Bone marrow (tissue), 2 donors: ENCODE measurements around the gene HASPIN.

Experiments
- DNase-seq, 2 donors: peaks; one replicate each; lab custom pipeline; 2025; lab: John Stamatoyannopoulos, UW

The HASPIN gene

GRCh38 chr17:3763777-3764170, 40.1 kb downstream of the HASPIN start:
- no peak for DNase-seq

- DNase-seq, result no peak
Measured at GRCh38 chr17:3765981-3766380, 42.3 kb downstream of the HASPIN start.

DNA sequence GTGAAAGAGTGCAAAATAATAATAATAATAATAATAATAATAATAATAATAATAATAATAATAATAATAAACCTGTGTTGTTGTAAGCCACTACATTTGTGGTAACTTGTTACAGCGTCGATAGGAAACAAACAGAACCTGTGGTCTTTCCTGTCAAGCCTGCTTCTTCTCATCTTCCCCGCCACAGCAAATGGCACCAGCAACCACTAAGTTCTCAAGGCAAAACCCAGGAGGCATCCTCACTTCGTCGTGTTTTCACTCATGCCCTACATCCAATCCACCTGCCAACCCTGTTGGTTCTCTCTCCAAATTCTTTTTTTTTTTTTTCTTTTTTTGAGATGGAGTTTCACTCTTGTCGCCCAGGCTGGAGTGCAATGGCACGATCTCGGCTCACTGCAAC, 43.1 kb downstream of the HASPIN start:
- DNase-seq, result no peak

DNA sequence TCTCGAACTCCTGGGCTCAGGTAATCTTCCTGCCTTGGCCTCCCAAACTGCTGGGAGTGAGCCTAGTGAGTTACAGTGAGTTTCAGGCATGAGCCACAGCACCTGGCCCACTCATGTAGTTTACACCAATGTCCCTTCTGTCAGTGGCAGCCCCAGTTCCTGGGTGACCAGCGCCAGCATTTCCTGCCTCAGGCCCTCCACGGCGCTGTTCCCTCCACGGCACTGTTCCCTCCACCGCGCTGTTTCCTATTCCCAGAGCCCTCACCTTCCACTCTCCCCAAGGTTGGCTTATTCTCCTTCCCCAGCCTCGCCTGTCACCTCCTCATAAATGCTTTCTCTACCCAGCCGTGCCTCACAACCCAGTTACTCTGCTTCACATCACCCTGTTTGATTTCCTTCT, 44.6 kb downstream of the HASPIN start:
- no peak for DNase-seq

GRCh38 chr17:3768769-3769168, 45.1 kb downstream of the HASPIN start:
- no peak for DNase-seq

- peak in 1 of 2 donors; percentile 85 for DNase-seq
Measured at GRCh38 chr17:3770466-3770865, 46.8 kb downstream of the HASPIN start.

DNA sequence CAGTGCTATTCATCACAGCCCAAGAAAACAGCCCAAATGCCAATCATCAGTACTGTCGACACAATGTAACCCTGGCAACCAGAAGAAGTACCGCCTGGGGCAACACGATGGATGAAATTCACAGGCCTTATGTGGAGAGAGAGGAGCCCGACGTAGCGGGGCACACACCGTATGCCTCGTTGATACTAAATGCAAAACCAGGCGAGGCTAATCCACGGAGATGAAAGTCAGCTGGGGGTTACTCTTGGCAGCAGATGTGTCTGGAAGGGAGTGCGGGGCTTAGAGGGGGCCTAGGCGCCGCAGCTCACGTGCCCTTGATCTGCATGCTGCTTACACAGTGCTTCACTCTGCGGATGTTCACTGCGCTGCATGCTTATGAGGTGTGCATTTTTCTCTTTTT, 47.4 kb downstream of the HASPIN start:
- no peak for DNase-seq

- no peak for DNase-seq
Measured at GRCh38 chr17:3772764-3773163, 49.1 kb downstream of the HASPIN start.

DNA sequence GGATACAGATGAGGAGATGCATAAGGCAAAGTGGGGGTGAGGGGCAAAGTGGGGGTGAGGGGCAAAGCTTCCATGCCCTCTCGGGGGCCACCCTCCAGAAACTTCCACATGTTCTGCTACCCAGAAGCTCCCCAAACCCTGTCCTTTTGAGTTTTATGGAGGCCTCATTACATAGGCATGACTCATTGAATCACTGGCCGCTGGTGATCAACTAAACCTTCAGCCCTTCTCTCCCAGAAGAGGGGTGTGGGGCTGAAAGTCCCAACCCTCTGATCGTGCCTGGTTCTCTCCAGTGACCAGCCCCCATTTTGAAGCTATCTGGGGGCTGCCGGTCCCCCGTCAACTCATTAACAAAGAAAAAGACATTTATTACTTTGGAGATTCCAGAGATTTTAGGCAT, 49.8 kb downstream of the HASPIN start:
- no peak for DNase-seq

DNA sequence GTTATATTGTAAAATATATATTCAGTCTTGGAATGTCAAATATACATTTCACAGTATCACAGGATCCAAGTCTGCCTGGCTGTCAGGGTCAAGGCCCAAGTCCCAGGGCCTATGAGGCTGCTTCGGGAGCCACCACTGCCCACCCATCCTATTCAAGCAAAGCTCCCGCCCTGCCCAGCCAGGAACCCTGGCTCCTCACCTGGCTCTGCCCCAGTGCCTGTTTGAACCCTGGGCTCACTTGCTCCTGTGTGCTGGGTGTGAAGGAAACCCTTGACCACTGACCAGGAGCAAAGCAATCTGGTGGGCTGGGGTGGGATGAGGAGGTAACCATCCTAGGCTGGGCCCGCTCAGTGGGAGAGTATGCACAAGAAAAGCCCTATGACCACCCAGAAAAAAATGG, 50.3 kb downstream of the HASPIN start:
- no peak for DNase-seq
